ENCODE data around the gene PCDHGB4. TPM values are rescaled to one million over a fixed set of nuclear protein-coding genes. Genes with fewer than 3 reads are reported as not detected.
A peak's percentile ranks its signal among the peaks of the same experiment; 100 is the strongest.

PCDHGB4 gene
- total RNA-seq, 2 experiments from 2014 or later = 6.9 to 9.3 TPM

- ChIA-PET POLR2A (interaction anchor here (2.2 kb wide), 1 partner anchor 152 kb away, joined by 6 read pairs; no protein-coding TSS in a partner anchor), CTCF (ENCODE audit: unreplicated experiment) (interaction anchor here (0.9 kb wide), 1 partner anchor 152 kb away, joined by 5 read pairs; no protein-coding TSS in a partner anchor)
- Histone ChIP-seq H2AFZ (ENCODE audit: low read length) (no peak overlapping the region), H3K36me3 (ENCODE audit: insufficient read depth, low read length) (no peaks in the 10 kb centered on the region), H3K79me2 (ENCODE audit: insufficient read depth, low read depth, low read length) (no peaks in the 10 kb centered on the region), H3K9me3 (ENCODE audit: low read length) (no peaks in the 10 kb centered on the region), H4K20me1 (ENCODE audit: insufficient read depth, low read length) (no peaks in the 10 kb centered on the region), H3K4me3 (ENCODE audit: low read depth, low read length, poor library complexity, severe bottlenecking) (no peak overlapping the region), H3K9me2 (ENCODE audit: insufficient read depth, low read length) (no peaks in the 10 kb centered on the region), H3K4me1 (ENCODE audit: insufficient read depth, low read length, poor library complexity, severe bottlenecking) (no peaks in the 10 kb centered on the region), H3K4me2 (ENCODE audit: low read length) (no peak overlapping the region), H3K27ac (ENCODE audit: low read depth, low read length, poor library complexity, severe bottlenecking) (no peak overlapping the region)
- intact Hi-C loops (cut with micrococcal nuclease; ENCODE audit: unreplicated experiment) = loop anchor here (5.0 kb wide), 1 partner anchor 54 kb away; the partner anchor contains the start of genes PCDHGA4 and PCDHGB2
- TF ChIP-seq CTCF (conservative IDR thresholded peaks at IDR 0.05; ENCODE audit: low read length) (no peak), EZH2phosphoT487 (IDR thresholded peaks at IDR 0.05; ENCODE audit: borderline replicate concordance, low read depth, low read length) (no peak)
- BruUV-seq (replicated peaks) = no TSS peak
- no peak for DNase-seq (ENCODE audit: low spot score)
Measured at GRCh38 chr5:141411575-141411974, 24.1 kb downstream of the PCDHGB4 start.

GRCh38 chr5:141412854-141413539 is 25.5 kb downstream of the PCDHGB4 start, which contains the start of gene PCDHGA10:
PCDHGA10 (plus strand) TSS chr5:141412987; CDS start chr5:141413176, 189 bp downstream.
- intact Hi-C loops (cut with micrococcal nuclease; ENCODE audit: unreplicated experiment) = loop anchor here (1.0 to 5.0 kb wide), 2 partner anchors 26 to 56 kb away; partner anchors contain the start of genes PCDHGA4, PCDHGB2 and PCDHGB4
- no TSS peak for BruUV-seq (replicated peaks)
- H3K36me3 ChIP-seq (ENCODE audit: insufficient read depth, low read length) = no peaks in the 10 kb centered on the region
- peak; percentile 70 for DNase-seq (ENCODE audit: low spot score)
- H2AFZ ChIP-seq (ENCODE audit: low read length) = no peak within 1 kb of the TSS
- H3K9me3 ChIP-seq (ENCODE audit: low read length) = no peaks in the 10 kb centered on the region
- H3K79me2 ChIP-seq (ENCODE audit: insufficient read depth, low read depth, low read length) = no peaks in the 10 kb centered on the region
- no peaks in the 10 kb centered on the region for H4K20me1 ChIP-seq (ENCODE audit: insufficient read depth, low read length)
- POLR2A ChIA-PET = interaction anchor here (0.9 to 2.2 kb wide), 4 partner anchors 63 to 151 kb away, joined by 3 to 6 read pairs (median 3); partner anchors contain the start of gene PCDHGB1
- no peak for TF ChIP-seq EZH2phosphoT487 (IDR thresholded peaks at IDR 0.05; ENCODE audit: borderline replicate concordance, low read depth, low read length)
- TF ChIP-seq CTCF (conservative IDR thresholded peaks at IDR 0.05; ENCODE audit: low read length) = peak; percentile 88
- CTCF ChIA-PET (ENCODE audit: unreplicated experiment) = interaction anchor here (0.9 to 1.7 kb wide), 4 partner anchors 43 to 151 kb away, joined by 3 to 8 read pairs (median 4); partner anchors contain the start of gene PCDHGB3
- peak within 1 kb of the TSS; percentile 37; the same call in 1 of the 2 replicates for H3K4me2 ChIP-seq (ENCODE audit: low read length)
- H3K4me1 ChIP-seq (ENCODE audit: insufficient read depth, low read length, poor library complexity, severe bottlenecking) = no peaks in the 10 kb centered on the region
- no peak within 1 kb of the TSS for H3K4me3 ChIP-seq (ENCODE audit: low read depth, low read length, poor library complexity, severe bottlenecking)
- H3K9me2 ChIP-seq (ENCODE audit: insufficient read depth, low read length) = no peaks in the 10 kb centered on the region
- no peak within 1 kb of the TSS for H3K27ac ChIP-seq (ENCODE audit: low read depth, low read length, poor library complexity, severe bottlenecking)
